RKO (cell line): ENCODE data around the gene TSR3.
"Not testable (repeated sequence)": the region's sequence is repeated elsewhere in the genome, so short reads cannot be mapped to it uniquely, and the experiment has no call there.

Source experiments
- DNase-seq: peaks from one replicate; pipeline ENCODE4 v3.0.0-alpha.2; 2016; ENCODE audit warnings: low spot score

The TSR3 gene

DNA sequence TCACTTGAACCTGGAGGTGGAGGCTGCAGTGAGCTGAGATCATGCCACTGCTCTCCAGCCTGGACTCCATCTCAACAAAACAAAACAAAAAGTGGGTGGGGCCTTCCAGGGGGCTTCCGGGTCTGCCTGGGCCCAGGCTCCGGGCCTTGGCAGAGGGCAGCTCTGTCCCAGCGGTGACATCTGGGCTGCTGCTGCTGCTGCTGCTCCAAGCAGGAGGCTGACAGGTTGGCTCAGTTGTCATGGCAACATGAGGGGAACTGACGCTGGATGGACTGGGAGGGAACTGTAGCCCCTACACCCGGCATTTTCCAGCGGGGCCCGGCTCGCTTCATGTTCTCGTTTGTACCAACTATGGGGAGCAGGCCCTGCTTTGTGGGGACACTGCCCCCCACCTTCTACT is 14.2 kb downstream of the TSR3 start:
- no peak for DNase-seq

DNA sequence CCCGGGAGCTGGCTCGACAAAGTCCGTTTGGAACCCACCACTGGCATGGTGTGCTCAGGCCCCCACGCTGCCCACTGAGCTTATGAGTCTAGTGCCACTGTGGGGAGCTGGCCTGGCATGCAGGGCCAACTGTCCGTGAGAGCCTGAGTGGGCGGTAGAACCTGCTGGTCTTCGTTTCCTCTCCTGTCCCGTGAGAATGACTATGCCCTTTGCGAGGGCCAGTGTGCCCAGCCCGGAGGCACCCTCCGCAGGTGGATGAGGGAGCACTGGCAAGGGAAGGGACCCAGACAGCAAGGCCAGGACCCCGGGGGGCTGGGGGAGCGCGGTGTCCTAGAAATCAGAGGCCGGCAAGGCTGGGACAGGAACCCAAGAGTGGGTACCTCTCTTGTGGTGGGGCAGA is 15.1 kb downstream of the TSR3 start:
- DNase-seq, result no peak

DNA sequence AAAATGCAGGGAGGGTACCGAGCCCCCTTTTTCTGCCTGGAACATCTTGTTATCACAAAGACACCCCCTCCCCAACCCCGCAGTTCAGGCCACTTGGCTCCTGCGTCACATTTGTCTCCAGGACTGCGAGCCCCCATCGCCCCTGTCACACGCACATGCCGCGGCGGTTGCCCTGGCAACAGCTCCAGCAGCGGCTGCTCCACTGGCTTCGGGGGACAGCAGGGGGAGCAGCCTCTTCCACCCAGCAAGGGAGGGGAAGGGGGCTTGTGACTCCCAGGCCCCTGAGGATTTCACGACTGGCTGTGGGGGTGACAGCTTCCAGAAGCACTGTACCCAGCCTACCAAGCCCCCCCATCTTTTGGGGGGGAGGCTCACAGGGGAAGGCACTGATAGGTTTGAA is 15.7 kb downstream of the TSR3 start:
- no peak for DNase-seq

DNA sequence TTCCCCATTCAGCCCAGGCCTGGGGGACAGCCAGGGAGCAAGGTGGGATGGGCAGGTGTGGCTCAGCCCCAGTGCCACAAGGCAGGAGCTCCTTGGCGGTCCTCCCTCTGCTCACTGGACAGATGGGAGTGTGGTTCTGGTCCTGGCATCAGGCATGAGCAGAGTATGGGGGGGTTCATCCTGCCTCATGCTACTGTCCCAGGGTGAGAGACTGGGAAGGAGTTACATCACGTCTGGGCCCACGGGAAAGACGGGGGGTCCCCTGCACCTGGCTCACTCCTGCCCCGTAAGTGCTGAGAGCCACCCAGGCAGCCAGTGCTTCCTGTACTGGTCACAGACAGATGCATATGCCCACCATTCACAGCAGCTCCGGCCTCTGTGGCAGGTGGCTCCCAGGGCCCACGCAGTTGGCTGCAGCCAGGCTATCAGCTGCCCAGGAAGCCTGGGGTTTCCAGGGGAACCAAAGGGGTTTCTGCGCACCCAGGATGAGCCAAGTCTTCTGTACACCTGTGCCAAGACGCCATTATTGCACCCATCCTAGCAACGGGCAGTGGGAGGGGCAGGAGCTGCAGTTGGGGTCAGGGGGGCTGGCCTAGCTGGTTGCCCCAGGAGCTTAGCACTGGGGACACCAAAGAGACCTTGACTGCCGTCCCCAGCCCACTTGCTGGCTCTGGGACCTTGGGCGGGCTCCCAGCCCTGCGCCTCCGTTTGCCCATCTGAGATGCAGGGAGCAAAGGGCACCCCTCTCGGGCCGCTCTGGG is 16.3 kb downstream of the TSR3 start:
- no peak for DNase-seq

DNA sequence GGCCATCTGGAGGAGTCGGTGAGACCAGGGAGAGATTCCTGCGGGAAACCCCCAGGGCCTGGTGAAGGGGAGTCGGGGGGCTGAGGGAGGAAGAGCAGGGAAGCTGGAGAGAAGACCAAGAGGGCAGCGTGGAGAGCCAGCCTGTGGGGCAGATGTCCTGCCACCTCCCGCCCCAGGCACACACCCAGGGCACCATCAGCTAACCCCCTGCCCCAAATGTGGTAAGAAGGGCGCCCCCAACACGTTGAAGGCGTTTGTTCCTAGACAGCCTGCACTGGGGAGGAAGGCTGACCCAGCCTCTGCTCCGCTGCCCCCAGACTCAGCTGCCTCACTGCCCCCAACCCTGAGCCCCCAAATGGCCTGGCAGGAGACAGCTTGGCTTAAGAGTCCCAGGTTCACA is 16.9 kb downstream of the TSR3 start:
- no peak for DNase-seq

DNA sequence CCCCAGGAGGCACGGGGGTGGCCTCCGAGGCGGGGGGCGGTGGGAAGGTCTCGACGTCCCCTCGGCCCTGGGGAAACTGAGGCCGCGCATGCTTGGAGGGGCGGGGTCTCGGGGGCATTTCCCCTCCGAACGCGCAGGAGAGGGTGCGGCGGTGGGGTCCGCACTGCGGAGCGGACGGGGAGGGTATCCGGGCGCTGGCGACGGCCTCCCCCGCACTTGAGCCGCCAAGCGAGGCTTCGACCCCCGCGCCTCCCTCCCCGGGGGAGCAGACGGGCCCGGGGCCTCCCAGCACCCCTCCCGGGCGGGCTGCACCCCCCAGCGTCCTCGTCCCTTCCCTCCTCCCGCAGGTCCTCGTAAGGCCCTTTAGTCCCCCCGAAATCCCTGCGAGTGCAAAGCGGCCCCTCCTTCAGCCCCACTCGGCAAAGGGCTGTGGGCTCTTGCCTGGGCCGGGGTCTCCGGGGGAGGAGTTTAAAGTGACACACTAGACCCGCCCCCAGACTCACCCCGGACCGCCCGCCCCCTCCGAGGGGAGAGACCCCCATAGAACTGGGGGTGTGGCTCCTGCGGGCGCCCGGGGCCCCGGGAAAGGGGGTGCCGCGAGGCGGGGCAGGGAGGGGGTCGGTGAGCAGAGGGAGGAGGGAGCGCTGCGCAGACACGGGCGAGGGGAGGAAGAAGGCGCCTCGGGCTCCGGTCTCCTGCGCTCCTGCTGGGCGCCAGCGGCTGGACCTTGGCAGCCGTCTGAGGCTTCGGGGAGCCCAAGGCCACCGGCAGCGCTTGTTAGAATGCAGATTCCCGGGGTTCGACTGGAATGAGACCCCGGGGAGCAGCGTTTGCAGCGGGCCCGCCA is 17.6 kb downstream of the TSR3 start:
- no peak for DNase-seq

DNA sequence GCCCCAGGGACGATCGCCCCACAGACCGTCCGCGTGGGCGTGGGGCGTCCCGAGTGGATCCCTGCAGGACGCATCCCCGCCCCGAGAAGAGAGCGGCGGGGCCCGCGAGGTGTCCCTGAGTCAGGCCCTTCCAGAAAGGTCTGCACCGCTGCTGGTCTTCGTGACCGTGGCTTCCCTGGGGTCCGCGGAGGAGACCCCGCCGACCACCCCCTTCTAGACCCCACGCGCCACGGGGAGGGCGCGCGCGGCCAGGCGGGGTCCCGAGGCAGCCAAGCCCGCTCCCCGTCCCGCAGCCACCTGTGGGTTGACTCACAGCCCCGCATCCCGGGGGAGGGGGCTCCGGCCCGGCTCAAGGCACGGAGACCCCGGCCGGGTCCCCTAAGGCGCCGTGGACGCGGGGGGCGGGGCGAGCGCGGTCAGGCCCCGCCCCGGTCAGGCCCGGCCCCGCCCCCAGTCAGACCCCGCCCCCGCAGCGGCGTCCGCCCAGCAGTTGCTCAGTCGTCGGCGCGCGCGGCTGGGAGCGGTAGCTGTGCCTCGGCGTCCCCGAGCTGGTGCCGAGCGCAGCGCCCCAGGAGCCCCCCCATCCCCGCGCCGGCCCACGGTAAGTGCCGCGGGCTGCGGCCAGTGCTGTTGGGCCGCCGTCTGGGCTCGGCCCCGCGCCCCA is 18.4 kb downstream of the TSR3 start, which contains the start of gene BAIAP3:
BAIAP3 (plus strand) TSS at position 497 of the 664 bp plus-strand sequence. CDS start 4,905 bp downstream, outside the sequence.
- no peak for DNase-seq

DNA sequence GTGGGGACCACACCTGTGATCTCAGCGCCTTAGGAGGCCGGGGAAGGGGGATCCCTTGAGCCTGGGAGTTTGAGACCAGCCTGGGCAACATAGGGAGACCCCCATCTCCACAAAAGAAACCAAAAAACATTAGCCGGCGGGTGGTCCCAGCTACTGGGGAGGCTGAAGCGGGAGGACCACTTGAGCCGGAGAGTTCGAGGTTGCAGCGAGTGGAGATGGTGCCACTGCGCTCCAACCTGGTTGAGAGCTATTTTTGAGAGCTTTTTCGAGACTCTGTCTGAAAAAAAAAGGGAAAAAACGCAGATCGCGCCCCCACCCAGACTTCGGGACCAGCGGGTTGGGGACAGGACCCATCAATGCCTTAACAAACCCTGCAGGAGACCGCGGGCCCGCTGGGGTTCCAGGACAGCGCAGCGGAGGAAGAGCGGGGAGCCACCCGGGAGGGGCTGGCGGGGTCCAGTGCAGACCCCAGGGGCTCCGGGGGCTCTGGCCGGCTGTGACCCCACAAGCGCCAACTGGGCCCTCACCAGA is 19.0 kb downstream of the TSR3 start:
- no peak for DNase-seq

DNA sequence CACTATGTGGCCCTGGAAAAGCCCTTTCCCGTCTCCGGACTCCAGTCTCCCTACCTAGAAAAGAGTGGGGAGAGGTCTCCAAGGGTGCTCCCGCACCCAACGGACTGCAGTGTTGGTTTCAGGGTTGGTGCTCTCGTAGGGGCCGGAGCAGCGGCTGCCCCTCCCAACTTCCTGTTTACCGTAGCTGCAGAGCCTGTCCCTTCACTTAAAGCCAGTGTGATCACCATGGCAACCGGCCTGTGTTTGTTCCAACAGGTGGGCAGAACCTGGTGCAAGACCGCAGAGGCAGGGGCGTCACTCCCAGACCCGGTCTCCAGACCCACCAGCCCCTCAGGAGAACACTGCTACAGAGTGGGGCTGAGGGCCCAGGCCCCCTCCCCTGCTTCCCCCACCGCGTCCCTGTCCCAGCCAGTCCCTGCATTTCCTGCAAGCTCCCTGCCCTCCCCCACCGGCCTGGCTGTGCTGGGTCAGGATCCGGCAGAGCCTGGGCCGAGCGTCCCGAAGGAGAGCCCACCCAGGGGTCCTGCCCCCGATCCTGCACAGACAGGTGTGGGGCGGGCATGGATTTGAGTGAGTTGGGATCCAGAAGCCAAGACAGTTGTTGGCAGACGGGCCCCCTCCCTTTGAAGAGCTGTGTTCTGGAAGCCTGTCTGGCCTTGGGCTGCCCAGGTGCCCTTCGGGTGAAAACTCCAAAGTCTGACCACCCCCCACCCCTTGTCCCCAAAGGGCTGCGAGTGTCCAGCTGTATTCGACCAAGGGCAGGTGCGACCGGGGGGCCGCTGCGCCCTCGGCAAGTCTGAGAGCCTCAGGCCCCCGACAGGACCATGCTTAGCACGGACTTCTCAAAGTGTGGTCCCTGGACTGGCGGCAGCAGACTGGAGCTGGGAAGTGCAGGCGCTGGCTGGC is 19.7 kb downstream of the TSR3 start:
- peak; percentile 46 for DNase-seq

DNA sequence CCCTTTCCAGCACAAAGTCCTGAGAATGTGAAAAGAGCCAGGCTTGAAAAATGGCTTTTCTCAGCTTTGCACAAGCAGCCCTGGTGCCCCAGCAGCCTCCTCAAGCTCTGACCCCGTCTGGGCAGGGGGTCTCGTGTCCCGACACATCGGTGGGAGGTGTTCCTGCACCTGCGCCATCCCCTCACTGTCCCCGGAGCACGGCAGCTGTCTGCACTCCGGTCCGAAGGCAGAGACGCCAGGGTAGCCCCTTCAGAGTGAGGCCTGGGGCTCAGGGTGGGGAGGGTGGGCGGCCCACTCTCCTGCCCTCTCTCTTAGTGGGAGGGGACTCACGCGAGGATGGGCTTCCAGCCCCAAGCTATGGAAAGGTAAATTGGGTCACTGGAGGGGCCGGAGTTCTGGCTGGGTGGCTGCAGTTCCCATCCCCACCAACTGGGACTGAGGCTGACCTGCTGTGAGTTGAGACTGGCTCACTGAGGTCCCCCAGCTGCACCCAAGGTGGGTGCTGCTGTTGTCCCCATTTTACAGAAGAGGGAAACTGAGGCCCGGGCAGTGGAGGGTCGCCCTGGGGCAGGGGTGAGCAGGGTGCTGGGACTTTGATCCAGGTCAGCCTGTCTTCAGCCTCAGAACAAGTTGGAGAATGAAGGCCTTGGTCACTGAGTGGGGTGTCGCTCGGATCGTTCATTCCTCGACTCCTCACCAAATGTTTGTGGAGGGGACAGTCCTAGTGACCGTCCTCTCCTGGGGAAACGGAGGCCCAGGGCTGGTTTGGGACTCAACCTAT is 20.6 kb downstream of the TSR3 start:
- no peak for DNase-seq

DNA sequence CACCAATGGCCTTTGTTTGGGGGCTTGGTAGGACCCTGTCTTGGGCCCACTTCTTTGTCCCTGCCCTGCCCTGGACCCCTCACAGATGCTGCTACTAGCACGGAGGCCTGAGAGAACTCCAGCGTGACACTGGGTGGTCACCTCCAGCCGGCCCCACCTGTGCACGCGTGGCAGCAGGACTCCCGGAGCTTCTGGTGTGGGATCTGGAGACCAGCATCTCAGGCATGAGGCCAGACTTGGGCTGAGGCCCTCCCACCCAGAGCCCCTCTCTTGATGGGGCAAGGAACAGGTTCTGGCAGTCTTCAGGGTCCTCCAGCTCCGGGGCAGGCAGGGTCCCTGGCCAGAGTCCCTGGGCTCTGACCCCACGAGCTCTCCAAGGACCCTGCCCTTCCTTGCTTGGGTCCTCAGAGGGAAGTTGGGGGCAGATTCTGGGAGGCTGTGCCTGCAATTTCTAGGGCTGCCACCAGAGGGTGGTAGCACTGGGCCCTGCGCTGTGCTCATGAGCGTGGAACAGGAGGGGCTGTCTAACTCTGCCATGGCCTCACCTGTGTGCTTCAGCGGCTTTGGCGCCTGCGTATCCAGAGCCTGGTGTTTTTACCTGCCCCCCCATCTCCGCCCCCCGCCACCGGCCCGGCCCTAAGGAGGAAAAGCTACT is 21.3 kb downstream of the TSR3 start:
- DNase-seq, result no peak

DNA sequence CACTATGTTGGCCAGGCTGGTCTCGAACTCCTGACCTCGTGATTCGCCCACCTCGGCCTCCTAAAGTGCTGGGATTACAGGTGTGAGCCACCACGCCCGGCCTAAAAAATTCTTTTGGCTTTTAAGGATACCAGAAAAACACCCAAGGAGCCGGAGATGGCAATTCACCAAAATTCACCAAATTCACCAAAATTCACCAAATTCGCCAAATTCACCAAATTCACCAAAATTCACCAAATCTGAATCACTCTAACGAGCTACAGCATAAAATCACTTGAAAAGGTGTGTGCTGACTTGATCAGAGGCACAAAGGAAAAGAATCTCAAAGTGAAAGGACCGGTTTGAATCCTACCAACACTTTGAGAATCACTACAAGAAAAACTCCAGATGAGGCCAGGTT is 22.7 kb downstream of the TSR3 start:
- DNase-seq, result not testable (repeated sequence)

DNA sequence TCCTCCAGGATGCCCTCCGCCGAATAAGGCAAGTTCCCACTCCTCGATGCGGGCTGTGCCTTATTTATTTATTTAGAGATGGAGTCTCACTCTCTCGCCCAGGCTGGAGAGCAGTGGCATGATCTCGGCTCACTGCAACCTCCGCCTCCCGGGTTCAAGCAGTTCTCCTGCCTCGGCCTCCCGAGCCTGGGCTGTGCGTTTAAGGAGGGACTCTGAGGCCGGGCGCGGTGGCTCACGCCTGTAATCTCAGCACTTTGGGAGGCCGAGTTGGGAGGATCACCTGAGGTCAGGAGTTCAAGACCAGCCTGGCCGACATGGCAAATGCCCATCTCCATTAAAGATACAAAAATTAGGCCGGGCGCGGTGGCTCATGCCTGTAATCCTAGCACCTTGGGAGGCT is 23.5 kb downstream of the TSR3 start:
- DNase-seq, result not testable (repeated sequence)

DNA sequence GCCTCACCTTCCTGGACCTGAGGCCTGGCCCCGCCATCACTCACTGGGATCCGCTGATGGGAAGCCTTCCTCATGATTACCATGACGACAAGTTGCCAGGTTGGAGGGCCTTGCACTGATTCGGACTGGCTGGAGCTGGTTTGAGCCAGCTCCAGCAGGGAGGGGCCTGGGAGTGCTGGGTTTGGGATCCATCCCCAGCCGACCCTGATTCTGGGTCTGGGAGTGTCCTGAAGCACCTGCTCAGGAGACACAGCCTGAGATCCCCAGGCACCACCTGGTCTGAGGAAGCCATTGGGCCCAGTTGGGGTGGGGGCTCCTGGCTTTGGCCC is 24.1 kb downstream of the TSR3 start:
- DNase-seq, result no peak

DNA sequence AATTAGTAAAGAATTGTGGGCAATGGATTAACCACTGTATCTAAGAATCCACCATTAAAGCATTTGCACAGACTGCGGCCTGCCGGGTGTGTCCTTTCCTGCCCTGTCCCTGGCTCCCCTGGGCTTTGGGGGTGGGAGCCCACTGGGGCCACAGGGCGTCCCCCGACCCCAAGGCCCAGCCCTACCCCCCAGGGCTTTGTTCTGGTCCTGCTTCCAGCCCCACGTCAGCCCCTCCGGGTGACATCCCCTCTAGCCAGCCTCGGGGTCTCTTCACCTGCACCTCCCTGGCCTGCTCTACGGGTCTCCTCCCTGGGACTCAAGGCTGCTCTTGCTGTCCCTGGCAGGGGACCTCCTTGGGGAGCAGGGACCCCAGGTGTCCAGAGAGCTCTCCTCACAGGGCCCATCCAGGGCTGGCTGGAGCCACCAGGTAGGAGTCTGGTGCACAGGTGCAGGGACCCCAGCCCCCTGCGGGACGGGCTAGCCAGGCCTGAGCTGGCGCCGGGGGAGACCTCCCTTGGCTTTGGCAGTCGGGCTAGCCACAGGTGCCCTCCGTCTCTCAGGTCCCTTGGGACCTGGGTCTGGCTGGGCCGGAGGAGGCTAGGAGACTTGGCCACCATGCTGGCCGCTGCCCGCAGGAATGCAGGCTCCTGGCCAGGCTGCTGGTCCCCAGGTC is 24.6 kb downstream of the TSR3 start:
- no peak for DNase-seq

DNA sequence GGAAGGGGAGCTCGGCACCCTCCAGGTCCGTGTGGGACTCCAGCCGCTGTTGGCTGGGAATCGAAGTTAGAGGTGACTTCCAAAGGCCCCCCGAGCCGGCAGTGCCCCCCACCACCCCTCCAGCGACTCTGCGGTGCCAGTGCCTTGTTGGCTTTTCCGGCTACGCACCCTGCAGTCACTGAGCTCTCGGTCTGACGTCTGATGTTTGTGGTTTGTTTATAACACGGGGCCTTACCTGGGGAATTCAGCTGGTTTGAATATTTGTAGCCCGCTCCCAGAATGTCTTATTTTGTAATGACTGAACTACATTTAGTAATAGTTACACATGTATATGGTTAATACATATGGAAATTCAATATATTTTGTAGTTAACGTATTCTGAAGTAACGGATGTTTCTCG is 25.3 kb downstream of the TSR3 start:
- no peak for DNase-seq

DNA sequence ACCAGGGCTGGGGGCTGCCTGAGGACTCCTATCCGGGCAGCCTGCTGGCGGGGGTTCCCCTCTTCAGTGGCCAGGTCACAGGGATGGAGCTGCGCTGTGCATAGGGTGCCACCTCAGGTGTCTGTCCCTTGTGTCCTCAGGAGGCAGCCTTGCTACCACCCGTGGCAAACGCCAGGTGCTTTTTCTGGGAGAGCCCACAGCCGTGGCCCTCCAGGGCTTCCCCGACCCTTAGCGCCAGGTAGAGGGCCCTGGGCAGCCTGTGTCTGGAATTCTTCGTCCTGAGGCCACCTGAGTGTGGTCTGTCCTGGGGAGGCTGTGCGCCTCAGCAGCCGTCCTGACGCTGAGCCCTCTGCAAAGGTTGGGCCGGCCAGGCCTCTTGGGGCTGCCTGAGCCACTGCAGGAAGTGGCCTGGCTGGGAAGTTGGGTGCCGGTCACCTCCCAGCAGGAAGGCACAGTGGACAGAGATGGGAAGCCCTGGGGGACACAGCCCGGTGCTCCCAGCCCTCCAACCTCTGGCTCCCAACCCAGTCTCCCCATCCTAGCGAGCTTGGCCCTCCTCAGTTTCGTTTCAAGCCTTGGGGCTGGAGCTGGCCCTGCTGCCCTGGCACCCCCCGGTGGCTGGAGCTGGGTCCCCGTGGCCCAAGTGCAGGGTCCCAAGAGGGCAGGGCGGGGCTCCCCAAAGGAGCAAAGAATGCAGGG is 25.9 kb downstream of the TSR3 start:
- no peak for DNase-seq

DNA sequence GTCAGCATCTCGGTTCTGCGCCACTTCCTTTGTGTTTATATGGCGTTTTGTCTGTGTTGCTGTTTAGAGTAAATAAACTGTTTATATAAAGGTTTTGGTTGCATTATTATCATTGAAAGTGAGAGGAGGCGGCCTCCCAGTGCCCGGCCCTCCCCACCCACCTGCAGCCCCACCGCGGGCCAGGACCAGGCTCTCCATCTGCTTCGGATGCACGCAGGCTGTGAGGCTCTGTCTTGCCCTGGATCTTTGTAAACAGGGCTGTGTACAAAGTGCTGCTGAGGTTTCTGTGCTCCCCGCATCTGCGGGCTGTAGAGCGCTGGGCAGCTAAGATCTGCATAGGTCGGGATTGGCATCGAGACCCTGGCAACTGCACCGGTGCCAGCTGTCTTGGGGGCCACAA is 26.4 kb downstream of the TSR3 start:
- DNase-seq, result no peak

DNA sequence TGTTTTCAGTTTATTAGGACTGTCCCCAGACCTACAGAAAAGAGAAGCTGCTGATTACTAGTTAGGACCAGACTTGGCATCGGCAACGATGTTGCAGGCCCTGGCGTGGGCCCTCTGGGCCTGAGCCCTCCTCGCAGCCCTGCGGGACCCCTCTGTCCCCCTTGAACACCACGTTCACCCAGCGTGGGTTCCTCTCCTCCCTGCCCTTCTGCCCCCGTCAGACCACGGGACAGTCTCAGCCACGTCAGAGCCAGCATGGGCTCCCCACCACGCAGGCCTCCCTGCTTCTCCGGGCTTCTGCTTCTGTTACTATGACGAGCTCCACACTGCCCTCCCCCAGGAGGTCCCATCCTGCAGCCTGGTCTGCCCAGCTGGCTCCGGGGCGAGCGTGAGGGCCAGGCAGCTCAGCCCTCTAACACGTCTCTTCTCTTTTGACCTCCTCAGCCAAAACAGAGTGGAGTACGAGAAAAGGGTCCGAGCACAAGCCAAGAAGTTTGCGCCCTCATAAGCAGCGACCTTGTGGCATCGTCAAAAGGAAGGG is 27.3 kb downstream of the TSR3 start:
- no peak for DNase-seq
